Measurements from ENCODE around the gene TRAF7.

Gene TRAF7

GRCh38 chr16:2165861-2166260 lies 10.3 kb downstream of the TRAF7 start:
- DNase-seq (ENCODE audit: low read depth in 2 of 2): no peak

DNA sequence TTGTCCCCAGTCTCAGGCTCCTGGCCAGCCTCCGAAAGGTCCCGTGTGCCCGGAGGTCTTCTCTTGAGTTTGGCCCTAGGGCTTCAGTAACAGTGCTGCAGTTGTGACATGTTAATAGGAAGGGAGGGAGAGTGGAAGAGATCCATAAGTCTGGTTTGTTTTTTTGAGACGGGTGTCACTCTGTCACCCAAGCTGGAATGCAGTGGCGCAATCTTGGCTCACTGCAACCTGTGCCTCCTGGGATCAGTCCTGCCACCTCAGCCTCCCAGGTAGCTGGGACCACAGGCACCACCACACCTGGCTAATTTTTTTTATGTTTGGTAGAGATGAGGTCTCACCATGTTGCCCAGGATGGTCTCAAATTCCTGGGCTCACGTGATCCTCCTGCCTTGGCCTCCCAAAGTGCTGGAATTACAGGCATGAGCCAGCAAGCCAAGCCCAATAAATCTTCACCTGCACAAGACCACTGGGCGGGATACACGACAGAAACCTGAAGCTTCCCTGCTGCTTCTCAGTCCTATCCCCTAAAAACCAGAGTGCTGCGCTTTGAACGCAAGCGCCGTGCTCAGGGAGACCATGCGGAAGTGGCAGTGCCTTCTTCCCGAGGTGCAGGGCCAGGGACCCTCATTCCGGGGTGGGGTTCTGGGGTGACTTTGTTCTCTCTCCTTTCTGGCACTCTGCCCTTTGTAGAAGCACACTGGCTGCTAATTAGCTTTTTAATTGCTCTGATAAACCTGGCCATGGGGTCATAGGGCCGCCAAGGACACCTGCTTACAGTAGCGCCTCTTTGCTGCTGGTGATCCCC lies 10.9 kb downstream of the TRAF7 start:
- DNase-seq (ENCODE audit: low read depth in 2 of 2): no peak

GRCh38 chr16:2167068-2167638 lies 11.6 kb downstream of the TRAF7 start:
- DNase-seq (ENCODE audit: low read depth in 2 of 2): no peak

DNA sequence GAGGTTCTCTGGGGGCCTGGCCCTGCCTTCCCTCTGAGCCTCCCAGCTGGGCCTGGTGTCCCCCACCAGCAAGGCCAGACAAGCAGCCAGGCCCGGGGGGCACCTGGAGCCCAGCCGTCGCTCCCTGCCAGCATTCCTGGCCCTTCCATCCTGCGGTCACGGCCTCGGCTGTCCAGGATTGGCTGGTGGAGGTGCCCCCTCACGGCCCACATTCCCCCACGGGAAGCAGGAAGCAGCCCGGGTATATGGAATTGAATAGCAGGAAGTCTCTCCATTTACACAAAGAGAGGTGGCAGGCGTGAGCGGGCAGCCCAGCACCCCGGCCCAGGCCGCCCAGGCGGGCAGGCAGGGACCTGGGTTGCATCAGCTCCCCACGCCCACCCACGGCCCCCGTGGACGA lies 14.5 kb downstream of the TRAF7 start:
- no peak for DNase-seq (ENCODE audit: low read depth in 2 of 2)

DNA sequence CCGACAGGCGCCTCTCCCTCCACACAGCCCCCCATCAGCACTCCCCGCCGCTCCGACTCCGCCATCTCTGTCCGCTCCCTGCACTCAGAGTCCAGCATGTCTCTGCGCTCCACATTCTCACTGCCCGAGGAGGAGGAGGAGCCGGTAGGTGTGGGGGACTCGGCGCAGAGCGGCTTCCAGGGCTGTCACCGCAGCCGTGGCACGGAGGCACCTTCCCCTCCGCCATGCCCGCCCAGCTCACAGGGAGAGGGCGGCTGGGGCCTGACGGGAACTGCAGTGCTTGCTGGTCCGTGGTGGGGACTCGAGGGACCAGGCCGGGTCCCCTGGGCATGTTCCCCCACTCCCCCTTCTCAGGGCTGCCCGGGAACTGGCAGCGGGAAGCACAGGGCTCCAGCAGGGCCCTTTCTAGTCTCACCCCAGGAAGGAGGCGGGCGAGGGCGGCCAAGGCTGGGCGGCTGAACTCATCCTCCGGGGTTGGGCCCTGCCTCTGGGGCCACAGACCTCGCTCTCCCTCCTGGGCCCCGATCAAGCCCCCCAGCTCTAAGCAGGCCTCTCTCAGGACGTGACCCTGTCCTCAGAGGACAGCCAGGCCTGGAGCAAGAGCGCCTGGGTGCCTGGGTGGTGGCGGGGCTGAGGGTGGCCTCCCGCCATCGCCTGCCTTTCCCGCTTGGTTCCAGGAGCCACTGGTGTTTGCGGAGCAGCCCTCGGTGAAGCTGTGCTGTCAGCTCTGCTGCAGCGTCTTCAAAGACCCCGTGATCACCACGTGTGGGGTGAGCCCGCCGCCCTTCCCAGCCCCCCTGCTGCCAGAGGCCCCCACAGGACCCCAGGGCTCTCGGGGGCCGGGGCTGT lies 15.2 kb downstream of the TRAF7 start:
- no peak for DNase-seq (ENCODE audit: low read depth in 2 of 2)

- DNase-seq (ENCODE audit: low read depth in 2 of 2): no peak
Observed at GRCh38 chr16:2171601-2172178, 16.1 kb downstream of the TRAF7 start.

DNA sequence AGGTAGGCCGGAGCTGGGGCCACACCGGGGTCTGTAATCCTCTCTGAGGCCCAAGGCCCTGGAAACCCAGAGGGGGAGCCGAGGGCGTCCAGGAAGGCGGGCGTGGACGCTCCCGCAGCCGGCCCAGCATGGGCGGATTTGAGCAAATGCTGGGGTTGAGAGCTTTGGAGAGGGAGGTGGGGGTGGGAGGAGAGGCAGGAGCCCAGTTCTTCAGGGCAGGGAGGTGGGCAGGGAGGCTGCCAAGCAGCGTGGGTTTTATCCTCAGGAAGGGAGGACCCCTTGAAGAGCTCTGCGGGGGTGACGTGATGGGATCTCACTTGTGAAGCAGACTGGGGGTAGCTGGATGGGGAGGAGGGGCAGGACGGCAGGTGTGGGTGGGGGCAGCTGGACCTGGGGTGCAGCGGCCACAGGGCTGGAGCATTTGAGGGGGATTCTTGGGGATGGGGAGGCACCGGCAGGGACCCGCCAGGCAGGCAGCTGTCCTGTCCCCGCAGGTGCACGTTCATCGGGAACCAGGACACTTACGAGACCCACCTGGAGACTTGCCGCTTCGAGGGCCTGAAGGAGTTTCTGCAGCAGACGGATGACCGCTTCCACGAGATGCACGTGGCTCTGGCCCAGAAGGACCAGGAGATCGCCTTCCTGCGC lies 17.2 kb downstream of the TRAF7 start:
- no peak for DNase-seq (ENCODE audit: low read depth in 2 of 2)

DNA sequence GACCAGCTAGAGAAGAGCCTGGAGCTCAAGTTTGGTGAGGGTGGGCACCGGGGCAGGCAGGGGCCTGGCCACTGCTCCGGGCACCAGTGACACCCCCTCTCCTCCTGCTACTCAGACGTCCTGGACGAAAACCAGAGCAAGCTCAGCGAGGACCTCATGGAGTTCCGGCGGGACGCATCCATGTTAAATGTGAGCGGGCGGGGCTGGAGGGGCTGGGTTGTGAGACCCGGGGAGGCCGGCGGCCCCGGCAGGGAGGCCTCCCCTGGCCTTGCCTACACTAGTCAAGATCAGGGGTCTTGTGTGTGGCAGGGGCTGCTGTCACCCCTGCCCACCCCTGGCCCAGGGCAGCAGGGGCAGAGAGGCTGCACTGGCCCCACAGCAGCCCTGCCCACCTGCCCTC lies 17.8 kb downstream of the TRAF7 start:
- DNase-seq (ENCODE audit: low read depth in 2 of 2): no peak

- no peak for DNase-seq (ENCODE audit: low read depth in 2 of 2)
Observed at GRCh38 chr16:2173916-2174315, 18.3 kb downstream of the TRAF7 start.

- no peak for DNase-seq (ENCODE audit: low read depth in 2 of 2)
Observed at GRCh38 chr16:2174396-2175131, 19.0 kb downstream of the TRAF7 start.

GRCh38 chr16:2175454-2175853 lies 19.9 kb downstream of the TRAF7 start:
- DNase-seq (ENCODE audit: low read depth in 2 of 2): no peak

GRCh38 chr16:2176047-2176446 lies 20.5 kb downstream of the TRAF7 start:
- DNase-seq (ENCODE audit: low read depth in 2 of 2): no peak

DNA sequence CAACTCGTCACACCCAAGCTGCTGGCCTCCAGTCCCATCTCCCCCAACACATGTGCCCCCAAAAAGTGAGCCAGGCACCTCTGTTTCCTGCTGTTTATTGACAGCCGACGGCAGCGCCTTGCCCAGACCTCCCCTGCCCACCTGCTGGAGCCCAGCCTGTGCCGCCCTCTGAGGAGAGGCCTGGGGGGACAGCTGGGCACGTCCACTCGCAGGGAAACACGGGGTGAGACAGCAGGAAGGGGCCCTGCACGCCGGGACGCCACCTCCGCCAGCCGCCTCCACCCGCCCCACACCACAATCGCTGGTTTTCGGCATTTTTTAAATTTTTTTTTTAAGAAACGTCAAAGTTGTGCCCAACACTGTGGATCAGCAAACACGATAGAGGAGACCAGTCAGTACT lies 21.5 kb downstream of the TRAF7 start:
- DNase-seq (ENCODE audit: low read depth in 2 of 2): no peak

- no peak for DNase-seq (ENCODE audit: low read depth in 2 of 2)
Observed at GRCh38 chr16:2177561-2177960, 22.0 kb downstream of the TRAF7 start.

- DNase-seq (ENCODE audit: low read depth in 2 of 2): no peak
Observed at GRCh38 chr16:2178321-2179106, 22.9 kb downstream of the TRAF7 start.

DNA sequence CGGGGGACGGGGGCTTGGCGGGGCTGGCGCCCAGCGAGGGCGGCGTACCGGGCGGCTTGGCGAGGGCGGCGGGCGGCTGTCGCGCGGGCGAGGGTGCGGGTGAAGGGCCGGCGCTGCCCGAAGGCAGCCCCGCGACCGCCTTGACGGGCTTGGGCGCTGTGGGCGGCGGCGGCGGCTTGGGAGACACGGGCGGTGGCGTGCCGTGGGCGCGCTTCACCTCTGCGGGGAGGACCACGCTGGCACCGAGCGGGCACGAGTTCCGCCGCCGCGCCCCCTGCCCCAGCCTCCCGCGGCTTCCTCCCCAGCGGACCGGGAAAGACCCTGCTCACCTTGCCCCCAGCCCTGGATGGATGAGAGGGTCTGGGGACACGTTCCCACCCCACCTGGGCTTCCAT lies 23.5 kb downstream of the TRAF7 start:
- no peak for DNase-seq (ENCODE audit: low read depth in 2 of 2)

DNA sequence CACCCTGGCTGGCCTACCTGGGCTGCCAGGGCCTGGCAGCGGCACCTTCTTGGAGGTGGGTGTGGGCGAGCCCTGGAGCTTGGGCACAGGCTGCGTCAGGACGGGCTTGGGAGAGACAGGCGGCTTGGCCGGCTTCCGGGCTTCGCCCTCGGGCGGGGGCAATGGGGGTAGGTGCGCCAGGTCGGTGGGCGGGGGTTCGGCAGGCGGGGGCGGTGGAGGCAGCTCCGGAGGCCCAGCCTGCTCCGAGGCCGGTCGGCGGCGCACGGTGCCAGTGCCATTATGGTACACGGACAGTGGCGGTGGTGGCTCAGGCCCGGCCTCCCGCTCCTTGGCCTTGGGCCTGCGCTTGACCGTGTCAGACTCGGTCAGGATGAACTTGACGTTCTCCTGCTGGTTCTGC lies 24.0 kb downstream of the TRAF7 start:
- no peak for DNase-seq (ENCODE audit: low read depth in 2 of 2)

- DNase-seq (ENCODE audit: low read depth in 2 of 2): no peak
Observed at GRCh38 chr16:2180461-2180860, 24.9 kb downstream of the TRAF7 start.

DNA sequence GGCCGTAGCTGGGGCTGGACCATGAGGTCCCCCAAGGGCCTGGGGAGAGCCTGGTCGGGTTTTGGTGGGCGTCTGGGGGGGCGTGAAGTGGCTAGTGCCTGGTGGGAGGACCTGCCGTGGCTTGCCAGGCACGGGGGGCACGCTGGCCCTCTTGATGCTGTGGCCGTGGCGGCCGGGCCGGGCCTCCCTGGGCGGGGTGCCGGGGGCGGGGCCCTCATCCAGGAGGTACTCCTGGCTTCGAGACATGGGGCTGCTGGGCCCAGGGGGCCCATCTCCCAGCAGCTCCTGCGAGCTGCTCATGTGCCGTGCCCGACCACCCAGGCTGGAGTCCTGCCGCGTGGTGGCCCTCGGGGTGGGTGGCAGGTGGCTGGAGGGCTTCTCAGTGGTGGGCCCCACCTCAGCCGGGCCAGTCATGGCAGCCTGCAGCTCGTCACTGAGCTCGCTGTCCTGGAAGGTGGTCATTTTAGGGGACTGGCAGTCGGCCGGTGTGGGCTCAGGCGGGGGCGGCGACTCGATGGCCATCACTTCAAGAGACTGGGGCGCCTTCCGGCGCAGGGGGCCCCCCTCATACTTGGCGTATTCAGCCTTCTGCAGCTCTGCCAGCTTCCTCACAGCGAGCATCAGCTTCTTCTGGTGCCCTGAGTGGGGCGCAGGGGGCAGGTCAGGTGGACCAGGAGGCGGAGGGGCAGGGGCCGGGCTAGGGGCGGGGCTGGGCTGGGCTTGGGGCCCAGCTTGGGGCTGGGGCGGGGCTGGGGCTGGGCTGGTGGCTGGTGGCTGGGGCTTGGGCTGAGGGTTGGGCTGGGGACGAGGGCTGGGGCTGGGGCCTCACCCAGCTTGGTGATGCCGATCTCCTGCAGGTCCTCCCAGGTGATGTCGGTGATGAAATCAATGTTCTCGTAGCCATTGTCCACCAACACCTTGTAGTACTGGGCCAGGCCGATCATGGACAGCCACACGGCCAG lies 25.7 kb downstream of the TRAF7 start:
- DNase-seq (ENCODE audit: low read depth in 2 of 2): no peak

All from fibroblast of skin of left quadriceps (primary cell).